ENCODE measurements around the gene SLC25A19.

DNA sequence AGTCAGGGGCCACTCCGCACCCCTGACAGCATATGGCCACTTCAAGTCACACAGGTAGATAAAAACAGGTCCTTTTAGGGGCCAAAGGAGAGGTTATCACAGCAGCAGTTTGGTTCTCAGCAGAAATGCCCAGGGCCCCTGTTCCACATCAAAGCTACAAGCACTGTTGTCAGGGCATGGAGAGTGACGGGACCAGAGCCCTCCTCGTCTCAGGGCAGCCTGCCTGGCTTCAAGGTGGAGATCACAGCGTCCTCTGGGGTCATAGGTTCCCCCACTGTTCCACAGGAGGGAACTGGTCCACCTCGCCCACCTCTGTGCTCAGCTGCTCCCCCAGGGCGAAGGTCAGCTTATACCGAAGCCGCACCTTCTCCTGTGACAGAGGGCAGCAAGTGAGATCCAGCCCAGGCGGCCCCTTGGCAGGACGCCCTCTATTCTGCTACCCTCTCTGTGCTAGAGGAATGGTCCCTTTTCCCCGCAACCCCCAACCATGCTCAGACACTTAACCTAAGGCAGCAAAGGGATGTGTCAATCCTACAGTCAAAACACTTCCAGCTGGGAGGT is 51.1 kb downstream of the SLC25A19 start:
- TF ChIP-seq, protein P1, sequence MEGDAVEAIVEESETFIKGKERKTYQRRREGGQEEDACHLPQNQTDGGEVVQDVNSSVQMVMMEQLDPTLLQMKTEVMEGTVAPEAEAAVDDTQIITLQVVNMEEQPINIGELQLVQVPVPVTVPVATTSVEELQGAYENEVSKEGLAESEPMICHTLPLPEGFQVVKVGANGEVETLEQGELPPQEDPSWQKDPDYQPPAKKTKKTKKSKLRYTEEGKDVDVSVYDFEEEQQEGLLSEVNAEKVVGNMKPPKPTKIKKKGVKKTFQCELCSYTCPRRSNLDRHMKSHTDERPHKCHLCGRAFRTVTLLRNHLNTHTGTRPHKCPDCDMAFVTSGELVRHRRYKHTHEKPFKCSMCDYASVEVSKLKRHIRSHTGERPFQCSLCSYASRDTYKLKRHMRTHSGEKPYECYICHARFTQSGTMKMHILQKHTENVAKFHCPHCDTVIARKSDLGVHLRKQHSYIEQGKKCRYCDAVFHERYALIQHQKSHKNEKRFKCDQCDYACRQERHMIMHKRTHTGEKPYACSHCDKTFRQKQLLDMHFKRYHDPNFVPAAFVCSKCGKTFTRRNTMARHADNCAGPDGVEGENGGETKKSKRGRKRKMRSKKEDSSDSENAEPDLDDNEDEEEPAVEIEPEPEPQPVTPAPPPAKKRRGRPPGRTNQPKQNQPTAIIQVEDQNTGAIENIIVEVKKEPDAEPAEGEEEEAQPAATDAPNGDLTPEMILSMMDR (IDR thresholded peaks at IDR 0.05) = no peak
- TF ChIP-seq, protein P2, sequence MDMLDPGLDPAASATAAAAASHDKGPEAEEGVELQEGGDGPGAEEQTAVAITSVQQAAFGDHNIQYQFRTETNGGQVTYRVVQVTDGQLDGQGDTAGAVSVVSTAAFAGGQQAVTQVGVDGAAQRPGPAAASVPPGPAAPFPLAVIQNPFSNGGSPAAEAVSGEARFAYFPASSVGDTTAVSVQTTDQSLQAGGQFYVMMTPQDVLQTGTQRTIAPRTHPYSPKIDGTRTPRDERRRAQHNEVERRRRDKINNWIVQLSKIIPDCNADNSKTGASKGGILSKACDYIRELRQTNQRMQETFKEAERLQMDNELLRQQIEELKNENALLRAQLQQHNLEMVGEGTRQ (IDR thresholded peaks at IDR 0.05; ENCODE audit: borderline replicate concordance, low read depth, low read length) = no peak
- TF ChIP-seq JUND (IDR thresholded peaks at IDR 0.05) (no peak), RFX5 (IDR thresholded peaks at IDR 0.05; ENCODE audit: low read length) (no peak), SMC3 (IDR thresholded peaks at IDR 0.05; ENCODE audit: low read depth, low read length) (no peak), CHD2 (IDR thresholded peaks at IDR 0.05; ENCODE audit: low read length, partially characterized antibody) (no peak), GABPA (IDR thresholded peaks at IDR 0.05; ENCODE audit: low read depth) (no peak), NFIC (IDR thresholded peaks at IDR 0.05; ENCODE audit: borderline replicate concordance) (no peak), EP300 (IDR thresholded peaks at IDR 0.05; ENCODE audit: borderline replicate concordance in 1 of 2, low read depth in 1 of 2, low read length in 1 of 2) (no peak), TCF12 (IDR thresholded peaks at IDR 0.05) (no peak), EZH2phosphoT487 (IDR thresholded peaks at IDR 0.05; ENCODE audit: borderline replicate concordance, low read depth) (no peak), MAX (IDR thresholded peaks at IDR 0.05; ENCODE audit: low read depth) (no peak), NRF1 (IDR thresholded peaks at IDR 0.05; ENCODE audit: low read depth, low read length) (no peak)
- TF ChIP-seq, protein P3, sequence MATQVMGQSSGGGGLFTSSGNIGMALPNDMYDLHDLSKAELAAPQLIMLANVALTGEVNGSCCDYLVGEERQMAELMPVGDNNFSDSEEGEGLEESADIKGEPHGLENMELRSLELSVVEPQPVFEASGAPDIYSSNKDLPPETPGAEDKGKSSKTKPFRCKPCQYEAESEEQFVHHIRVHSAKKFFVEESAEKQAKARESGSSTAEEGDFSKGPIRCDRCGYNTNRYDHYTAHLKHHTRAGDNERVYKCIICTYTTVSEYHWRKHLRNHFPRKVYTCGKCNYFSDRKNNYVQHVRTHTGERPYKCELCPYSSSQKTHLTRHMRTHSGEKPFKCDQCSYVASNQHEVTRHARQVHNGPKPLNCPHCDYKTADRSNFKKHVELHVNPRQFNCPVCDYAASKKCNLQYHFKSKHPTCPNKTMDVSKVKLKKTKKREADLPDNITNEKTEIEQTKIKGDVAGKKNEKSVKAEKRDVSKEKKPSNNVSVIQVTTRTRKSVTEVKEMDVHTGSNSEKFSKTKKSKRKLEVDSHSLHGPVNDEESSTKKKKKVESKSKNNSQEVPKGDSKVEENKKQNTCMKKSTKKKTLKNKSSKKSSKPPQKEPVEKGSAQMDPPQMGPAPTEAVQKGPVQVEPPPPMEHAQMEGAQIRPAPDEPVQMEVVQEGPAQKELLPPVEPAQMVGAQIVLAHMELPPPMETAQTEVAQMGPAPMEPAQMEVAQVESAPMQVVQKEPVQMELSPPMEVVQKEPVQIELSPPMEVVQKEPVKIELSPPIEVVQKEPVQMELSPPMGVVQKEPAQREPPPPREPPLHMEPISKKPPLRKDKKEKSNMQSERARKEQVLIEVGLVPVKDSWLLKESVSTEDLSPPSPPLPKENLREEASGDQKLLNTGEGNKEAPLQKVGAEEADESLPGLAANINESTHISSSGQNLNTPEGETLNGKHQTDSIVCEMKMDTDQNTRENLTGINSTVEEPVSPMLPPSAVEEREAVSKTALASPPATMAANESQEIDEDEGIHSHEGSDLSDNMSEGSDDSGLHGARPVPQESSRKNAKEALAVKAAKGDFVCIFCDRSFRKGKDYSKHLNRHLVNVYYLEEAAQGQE (IDR thresholded peaks at IDR 0.05; ENCODE audit: low read depth, low read length) = no peak

All from SK-N-SH (cell line).